ENCODE measurements around the gene ANKMY1. TPM values are rescaled to one million over a fixed set of nuclear protein-coding genes. Genes with fewer than 3 reads are reported as not detected.

The ANKMY1 gene
- total RNA-seq, 4 donors from 2014 or later: 7.0 to 12.0 (median 8.9) TPM

DNA sequence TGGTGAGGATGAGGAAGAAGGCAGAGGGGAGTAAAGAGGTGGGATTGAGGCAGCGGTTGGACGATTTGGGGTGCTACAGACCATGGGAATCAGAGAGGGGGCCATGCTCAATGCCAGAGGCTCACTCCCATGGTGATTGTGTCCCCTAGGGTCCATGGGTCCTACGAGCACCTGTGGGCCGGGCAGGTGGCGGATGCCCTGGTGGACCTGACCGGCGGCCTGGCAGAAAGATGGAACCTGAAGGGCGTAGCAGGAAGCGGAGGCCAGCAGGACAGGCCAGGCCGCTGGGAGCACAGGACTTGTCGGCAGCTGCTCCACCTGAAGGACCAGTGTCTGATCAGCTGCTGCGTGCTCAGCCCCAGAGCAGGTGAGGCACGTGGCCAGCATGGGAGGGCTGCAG is 34.0 kb upstream of the ANKMY1 start:
- no peak overlapping the region for H3K27ac ChIP-seq
- ATAC-seq: no peak
- no peaks in the 10 kb centered on the region for H3K9me3 ChIP-seq
- TF ChIP-seq EP300 (IDR thresholded peaks at IDR 0.05) (no peak), POLR2AphosphoS5 (IDR thresholded peaks at IDR 0.05) (no peak), POLR2A (IDR thresholded peaks at IDR 0.05) (no peak)
- TF ChIP-seq, protein P1, sequence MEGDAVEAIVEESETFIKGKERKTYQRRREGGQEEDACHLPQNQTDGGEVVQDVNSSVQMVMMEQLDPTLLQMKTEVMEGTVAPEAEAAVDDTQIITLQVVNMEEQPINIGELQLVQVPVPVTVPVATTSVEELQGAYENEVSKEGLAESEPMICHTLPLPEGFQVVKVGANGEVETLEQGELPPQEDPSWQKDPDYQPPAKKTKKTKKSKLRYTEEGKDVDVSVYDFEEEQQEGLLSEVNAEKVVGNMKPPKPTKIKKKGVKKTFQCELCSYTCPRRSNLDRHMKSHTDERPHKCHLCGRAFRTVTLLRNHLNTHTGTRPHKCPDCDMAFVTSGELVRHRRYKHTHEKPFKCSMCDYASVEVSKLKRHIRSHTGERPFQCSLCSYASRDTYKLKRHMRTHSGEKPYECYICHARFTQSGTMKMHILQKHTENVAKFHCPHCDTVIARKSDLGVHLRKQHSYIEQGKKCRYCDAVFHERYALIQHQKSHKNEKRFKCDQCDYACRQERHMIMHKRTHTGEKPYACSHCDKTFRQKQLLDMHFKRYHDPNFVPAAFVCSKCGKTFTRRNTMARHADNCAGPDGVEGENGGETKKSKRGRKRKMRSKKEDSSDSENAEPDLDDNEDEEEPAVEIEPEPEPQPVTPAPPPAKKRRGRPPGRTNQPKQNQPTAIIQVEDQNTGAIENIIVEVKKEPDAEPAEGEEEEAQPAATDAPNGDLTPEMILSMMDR (IDR thresholded peaks at IDR 0.05): no peak
- no peak overlapping the region for H3K4me3 ChIP-seq
- H3K4me1 ChIP-seq: peaks cover 0 to 64% (median 13%) of the 10 kb centered on the region in 3 donors
- WGBS, 2 donors (ENCODE audit: low coverage in 1 of 2): 95 to 100% methylated on average over 3 to 8 of the region's 13 CpGs
- peaks cover 0 to 75% of the 10 kb centered on the region in 2 donors for H3K36me3 ChIP-seq
- no peaks in the 10 kb centered on the region for H3K27me3 ChIP-seq

DNA sequence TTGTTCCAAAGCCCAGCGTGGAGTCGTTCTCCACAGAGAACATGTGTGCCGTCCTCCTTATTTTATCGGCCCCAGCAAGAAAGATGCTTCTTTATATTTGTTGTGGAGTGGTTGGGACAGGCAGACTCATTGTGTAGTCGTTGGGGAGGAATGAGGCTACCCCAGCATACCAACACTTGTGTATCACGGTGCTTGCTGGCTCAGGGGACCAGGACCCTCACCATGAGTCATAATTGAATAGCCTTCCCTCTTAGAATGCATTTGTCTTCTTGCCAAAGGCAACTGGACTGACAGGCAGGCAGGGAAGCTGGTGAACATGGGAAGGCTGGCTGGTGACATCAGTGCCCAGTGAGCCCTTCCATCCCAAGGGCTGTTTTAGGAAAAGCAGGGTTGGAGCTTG is 33.4 kb upstream of the ANKMY1 start:
- 76 to 83% methylated on average over 3 to 6 of the region's 6 CpGs for WGBS, 2 donors (ENCODE audit: low coverage in 1 of 2)
- no peaks in the 10 kb centered on the region for H3K27me3 ChIP-seq
- H3K4me3 ChIP-seq: no peak overlapping the region
- no peak for ATAC-seq
- H3K9me3 ChIP-seq: no peaks in the 10 kb centered on the region
- peaks cover 0 to 70% of the 10 kb centered on the region in 2 donors for H3K36me3 ChIP-seq
- TF ChIP-seq POLR2AphosphoS5 (IDR thresholded peaks at IDR 0.05) (no peak), POLR2A (IDR thresholded peaks at IDR 0.05) (no peak), EP300 (IDR thresholded peaks at IDR 0.05) (no peak)
- TF ChIP-seq, protein P1 (IDR thresholded peaks at IDR 0.05): no peak
- H3K4me1 ChIP-seq: peaks cover 0 to 58% (median 13%) of the 10 kb centered on the region in 3 donors
- no peak overlapping the region for H3K27ac ChIP-seq

DNA sequence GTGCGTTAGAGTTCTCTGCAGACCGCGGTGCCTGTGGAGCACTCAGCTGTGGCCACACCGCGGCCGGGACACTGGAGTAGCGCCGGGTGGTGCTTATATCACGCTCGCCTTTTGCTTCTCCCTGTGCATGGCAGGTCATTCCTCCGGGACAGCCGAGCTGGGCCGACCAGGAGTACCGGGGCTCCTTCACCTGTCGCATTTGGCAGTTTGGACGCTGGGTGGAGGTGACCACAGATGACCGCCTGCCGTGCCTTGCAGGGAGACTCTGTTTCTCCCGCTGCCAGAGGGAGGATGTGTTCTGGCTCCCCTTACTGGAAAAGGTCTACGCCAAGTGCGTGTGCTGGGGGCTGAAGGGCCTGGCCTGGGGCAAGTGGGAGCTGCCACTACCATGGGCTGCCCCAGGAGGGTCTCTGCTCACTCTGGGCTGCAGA is 32.9 kb upstream of the ANKMY1 start:
- H3K9me3 ChIP-seq: no peaks in the 10 kb centered on the region
- peaks cover 0 to 64% of the 10 kb centered on the region in 2 donors for H3K36me3 ChIP-seq
- H3K27me3 ChIP-seq: no peaks in the 10 kb centered on the region
- H3K27ac ChIP-seq: no peak overlapping the region
- TF ChIP-seq, protein P1 (IDR thresholded peaks at IDR 0.05): no peak
- TF ChIP-seq POLR2A (IDR thresholded peaks at IDR 0.05) (no peak), POLR2AphosphoS5 (IDR thresholded peaks at IDR 0.05) (no peak), EP300 (IDR thresholded peaks at IDR 0.05) (no peak)
- WGBS, 2 donors (ENCODE audit: low coverage in 1 of 2): 96% methylated on average over 5 of the region's 21 CpGs; no CpG with 5 or more reads in 1 of the 2 donors
- no peak overlapping the region for H3K4me3 ChIP-seq
- ATAC-seq: no peak
- H3K4me1 ChIP-seq: peaks cover 0 to 54% (median 13%) of the 10 kb centered on the region in 3 donors

DNA sequence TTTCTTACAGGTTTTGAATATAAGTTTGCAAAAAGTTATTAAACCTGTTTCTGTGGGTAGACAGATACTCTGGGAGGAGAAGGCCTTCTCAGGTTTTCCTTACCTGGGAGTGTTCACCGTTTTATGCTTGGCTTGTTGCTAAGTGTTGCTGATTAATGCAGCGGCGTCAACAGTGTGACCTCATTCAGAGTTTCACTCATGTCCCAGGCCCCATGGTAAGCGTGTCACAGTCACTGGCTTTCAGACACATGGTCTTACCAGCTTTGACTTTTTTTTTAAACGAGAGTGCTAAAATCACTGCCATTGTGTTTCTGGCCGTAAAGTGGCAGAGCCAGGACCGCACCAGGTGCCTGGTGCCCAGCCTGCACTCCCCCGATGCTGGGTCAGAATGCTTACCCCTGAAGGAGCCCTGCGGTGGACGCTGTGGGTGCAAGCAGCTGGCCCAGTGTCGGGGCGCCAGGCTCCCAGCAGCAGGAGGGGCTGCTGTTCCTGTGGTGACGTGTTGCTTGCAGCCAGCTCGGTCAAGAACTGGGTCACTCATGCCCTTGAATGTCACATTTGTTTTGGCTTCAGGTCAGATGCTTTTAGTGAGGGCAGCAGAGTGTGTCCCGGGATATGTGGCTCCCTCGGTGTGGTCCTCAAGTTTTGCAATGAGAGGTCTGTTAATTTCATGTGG is 32.2 kb upstream of the ANKMY1 start:
- TF ChIP-seq EP300 (IDR thresholded peaks at IDR 0.05): no peak
- no peak for TF ChIP-seq POLR2A (IDR thresholded peaks at IDR 0.05)
- TF ChIP-seq POLR2AphosphoS5 (IDR thresholded peaks at IDR 0.05): no peak
- TF ChIP-seq, protein P1 (IDR thresholded peaks at IDR 0.05): no peak
- H3K27me3 ChIP-seq: no peaks in the 10 kb centered on the region
- H3K4me1 ChIP-seq: peaks cover 0 to 54% (median 20%) of the 10 kb centered on the region in 3 donors
- H3K9me3 ChIP-seq: no peaks in the 10 kb centered on the region
- no peak for ATAC-seq
- 70 to 82% methylated on average over 5 to 10 of the region's 16 CpGs for WGBS, 2 donors (ENCODE audit: low coverage in 1 of 2)
- H3K36me3 ChIP-seq: peaks cover 0 to 57% of the 10 kb centered on the region in 2 donors
- no peak overlapping the region for H3K4me3 ChIP-seq
- no peak overlapping the region for H3K27ac ChIP-seq

DNA sequence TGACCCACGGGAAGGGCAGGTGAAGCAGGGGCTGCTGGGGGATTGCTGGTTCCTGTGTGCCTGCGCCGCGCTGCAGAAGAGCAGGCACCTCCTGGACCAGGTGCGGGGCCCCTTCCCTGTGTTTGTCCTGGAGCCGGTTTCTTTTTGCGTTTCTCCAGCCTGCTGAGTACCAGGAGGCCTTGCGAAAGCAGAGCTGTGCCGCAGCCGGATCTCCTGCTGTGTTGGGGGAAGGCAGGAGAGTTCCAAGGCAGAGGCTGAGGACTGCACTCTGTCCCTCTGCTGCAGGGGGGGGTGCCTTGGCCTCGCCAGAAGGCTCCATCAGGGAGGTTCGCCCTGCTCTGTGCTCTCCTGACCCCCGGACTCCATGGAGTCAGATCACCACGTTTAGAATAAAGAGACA is 31.6 kb upstream of the ANKMY1 start:
- no peaks in the 10 kb centered on the region for H3K27me3 ChIP-seq
- ATAC-seq: no peak
- peaks cover 0 to 54% (median 26%) of the 10 kb centered on the region in 3 donors for H3K4me1 ChIP-seq
- H3K4me3 ChIP-seq: no peak overlapping the region
- WGBS, 2 donors (ENCODE audit: low coverage in 1 of 2): 60 to 83% methylated on average over 3 to 4 of the region's 14 CpGs
- TF ChIP-seq POLR2A (IDR thresholded peaks at IDR 0.05) (no peak), EP300 (IDR thresholded peaks at IDR 0.05) (no peak), POLR2AphosphoS5 (IDR thresholded peaks at IDR 0.05) (no peak)
- TF ChIP-seq, protein P1 (IDR thresholded peaks at IDR 0.05): no peak
- peaks cover 0 to 52% of the 10 kb centered on the region in 2 donors for H3K36me3 ChIP-seq
- no peak overlapping the region for H3K27ac ChIP-seq
- no peaks in the 10 kb centered on the region for H3K9me3 ChIP-seq
